ENCODE results near the gene ITCH.
A peak's percentile ranks its signal among the peaks of the same experiment; 100 is the strongest.
"Not testable (repeated sequence)": the region's sequence is repeated elsewhere in the genome, so short reads cannot be mapped to it uniquely, and the experiment has no call there.

ITCH gene

GRCh38 chr20:34514897-34515483, 151.9 kb downstream of the ITCH start:
- FAIRE-seq: peak; percentile 87
- DNase-seq (ENCODE audit: insufficient read length): no peak
- TF ChIP-seq POLR2AphosphoS5 (IDR thresholded peaks at IDR 0.05; ENCODE audit: low read depth, low read length): no peak

GRCh38 chr20:34515484-34516246, 152.6 kb downstream of the ITCH start:
- peak; percentile 56; the same call in 1 of the 2 replicates for TF ChIP-seq POLR2AphosphoS5 (IDR thresholded peaks at IDR 0.05; ENCODE audit: low read depth, low read length)
- no peak for TF ChIP-seq TAF1 (IDR thresholded peaks at IDR 0.05; ENCODE audit: borderline replicate concordance, low read depth, low read length)
- TF ChIP-seq POLR2A (IDR thresholded peaks at IDR 0.05; ENCODE audit: low read depth, low read length): peak; percentile 55
- DNase-seq (ENCODE audit: insufficient read length) (peak; percentile 49), FAIRE-seq (no peak)

- FAIRE-seq (peak; percentile 96), DNase-seq (ENCODE audit: insufficient read length) (peak; percentile 72)
- TF ChIP-seq POLR2AphosphoS5 (IDR thresholded peaks at IDR 0.05; ENCODE audit: low read depth, low read length) (0 out of 2 replicates have a peak, but pooled peaks have one; percentile 45), TAF1 (IDR thresholded peaks at IDR 0.05; ENCODE audit: borderline replicate concordance, low read depth, low read length) (no peak), POLR2A (IDR thresholded peaks at IDR 0.05; ENCODE audit: low read depth, low read length) (peak; percentile 74; the same call in 1 of the 2 replicates)
These were observed 153.4 kb downstream of the ITCH start, which contains the start of gene DYNLRB1 for GRCh38 chr20:34516247-34517113. Gene DYNLRB1, plus strand, starts transcription at chr20:34516422. Its CDS starts 37 bp downstream, at chr20:34516459.

GRCh38 chr20:34517114-34517505, 154.0 kb downstream of the ITCH start:
- FAIRE-seq: no peak
- TF ChIP-seq POLR2A (IDR thresholded peaks at IDR 0.05; ENCODE audit: low read depth, low read length) (no peak), POLR2AphosphoS5 (IDR thresholded peaks at IDR 0.05; ENCODE audit: low read depth, low read length) (no peak), TAF1 (IDR thresholded peaks at IDR 0.05; ENCODE audit: borderline replicate concordance, low read depth, low read length) (no peak)
- no peak for DNase-seq (ENCODE audit: insufficient read length)

- not testable (repeated sequence) for FAIRE-seq; DNase-seq (ENCODE audit: insufficient read length)
These were observed 155.8 kb downstream of the ITCH start for GRCh38 chr20:34518863-34519262.

- FAIRE-seq; DNase-seq (ENCODE audit: insufficient read length): not testable (repeated sequence)
These were observed 156.8 kb downstream of the ITCH start for GRCh38 chr20:34519841-34520240.

- TF ChIP-seq POLR2AphosphoS5 (IDR thresholded peaks at IDR 0.05; ENCODE audit: low read depth, low read length) (no peak), POLR2A (IDR thresholded peaks at IDR 0.05; ENCODE audit: low read depth, low read length) (no peak), TAF1 (IDR thresholded peaks at IDR 0.05; ENCODE audit: borderline replicate concordance, low read depth, low read length) (no peak)
- FAIRE-seq (peak; percentile 84), DNase-seq (ENCODE audit: insufficient read length) (peak; percentile 51)
These were observed 160.1 kb downstream of the ITCH start for GRCh38 chr20:34522969-34523871.

GRCh38 chr20:34524426-34524825, 161.4 kb downstream of the ITCH start:
- no peak for FAIRE-seq
- TF ChIP-seq POLR2AphosphoS5 (IDR thresholded peaks at IDR 0.05; ENCODE audit: low read depth, low read length): no peak
- no peak for TF ChIP-seq POLR2A (IDR thresholded peaks at IDR 0.05; ENCODE audit: low read depth, low read length)
- TF ChIP-seq TAF1 (IDR thresholded peaks at IDR 0.05; ENCODE audit: borderline replicate concordance, low read depth, low read length): no peak
- DNase-seq (ENCODE audit: insufficient read length): no peak

GRCh38 chr20:34525342-34525708, 162.3 kb downstream of the ITCH start:
- TF ChIP-seq TAF1 (IDR thresholded peaks at IDR 0.05; ENCODE audit: borderline replicate concordance, low read depth, low read length) (no peak), POLR2AphosphoS5 (IDR thresholded peaks at IDR 0.05; ENCODE audit: low read depth, low read length) (no peak), POLR2A (IDR thresholded peaks at IDR 0.05; ENCODE audit: low read depth, low read length) (no peak)
- DNase-seq (ENCODE audit: insufficient read length): no peak
- FAIRE-seq: no peak

GRCh38 chr20:34525709-34526416, 162.8 kb downstream of the ITCH start:
- DNase-seq (ENCODE audit: insufficient read length) (no peak), FAIRE-seq (no peak)
- TF ChIP-seq TAF1 (IDR thresholded peaks at IDR 0.05; ENCODE audit: borderline replicate concordance, low read depth, low read length) (no peak), POLR2AphosphoS5 (IDR thresholded peaks at IDR 0.05; ENCODE audit: low read depth, low read length) (no peak), POLR2A (IDR thresholded peaks at IDR 0.05; ENCODE audit: low read depth, low read length) (no peak)
